Immature natural killer cell (primary cell): ENCODE measurements around the gene PEX11A. TPM values are rescaled to one million over a fixed set of nuclear protein-coding genes. Genes with fewer than 3 reads are reported as not detected.
A peak's percentile ranks its signal among the peaks of the same experiment; 100 is the strongest.

Source experiments
- DNase-seq, 3 donors: peaks; one replicate each; pipeline ENCODE4 v3.0.0; 2022; ENCODE audit warnings: mixed read lengths in 1 of 3
- H3K27ac Mint-ChIP-seq, 6 donors: one replicate each; pipeline ENCODE4 v1.8.0; 2020; ENCODE audit warnings: mixed read lengths in 6 of 6, mild to moderate bottlenecking in 5 of 6, inconsistent platforms in 4 of 6, moderate library complexity in 3 of 6
- H3K27me3 Mint-ChIP-seq, 3 donors: one replicate each; pipeline ENCODE4 v1.8.0; 2020 to 2021; ENCODE audit warnings: low read depth in 3 of 3, mild to moderate bottlenecking in 3 of 3, mixed read lengths in 3 of 3, moderate library complexity in 3 of 3, inconsistent platforms in 1 of 3
- H3K36me3 Mint-ChIP-seq, 3 donors: one replicate each; pipeline ENCODE4 v1.8.0; 2020; ENCODE audit warnings: mixed read lengths in 3 of 3, inconsistent platforms in 2 of 3, mild to moderate bottlenecking in 2 of 3
- H3K4me1 Mint-ChIP-seq, 2 donors: one replicate each; pipeline ENCODE4 v1.8.0; 2020; ENCODE audit warnings: inconsistent platforms in 2 of 2, mild to moderate bottlenecking in 2 of 2, mixed read lengths in 2 of 2, moderate library complexity in 1 of 2
- H3K4me3 Mint-ChIP-seq, 5 donors: one replicate each; pipeline ENCODE4 v1.8.0; 2020; ENCODE audit warnings: mild to moderate bottlenecking in 5 of 5, mixed read lengths in 5 of 5, inconsistent platforms in 3 of 5, moderate library complexity in 3 of 5
- H3K9me3 Mint-ChIP-seq, 6 donors: one replicate each; pipeline ENCODE4 v1.8.0; 2020; ENCODE audit warnings: mild to moderate bottlenecking in 6 of 6, mixed read lengths in 6 of 6, inconsistent platforms in 4 of 6, moderate library complexity in 3 of 6
- polyA plus RNA-seq, 3 donors: library from polyadenylated mRNA; unstranded; fragments of 300-500 nt; fragmentation: Illumina TruSeq; gene quantifications; one replicate each; pipeline ENCODE4 v1.2.3, GENCODE V29; 2021

PEX11A gene
- 1 to 10 TPM; 3.1 to 5.9 (median 5.3) TPM for polyA plus RNA-seq

GRCh38 chr15:89690276-89691218 lies at the start of gene PEX11A, which contains the start of gene WDR93:
TSS of gene PEX11A (minus strand) at chr15:89690754. CDS start at chr15:89690632, 122 bp downstream.
TSS of gene WDR93 (plus strand) at chr15:89690811. CDS start at chr15:89701747, 10,936 bp downstream.
- H3K36me3 Mint-ChIP-seq, result peaks cover 1 to 5% (median 2%) of the 10 kb centered on the region in 3 donors
- DNase-seq, result peak; percentile 69 to 76 (median 71)
- peaks cover 25 to 27% of the 10 kb centered on the region in 2 donors for H3K4me1 Mint-ChIP-seq
- H3K27ac Mint-ChIP-seq, result peak within 1 kb of the TSS; percentile 86 to 96 (median 92)
- no peaks in the 10 kb centered on the region for H3K9me3 Mint-ChIP-seq
- peaks cover 4 to 10% (median 5%) of the 10 kb centered on the region in 3 donors for H3K27me3 Mint-ChIP-seq
- H3K4me3 Mint-ChIP-seq, result peak within 1 kb of the TSS; percentile 91 to 97 (median 93)

GRCh38 chr15:89740137-89740536 lies 49.6 kb upstream of the PEX11A start:
- peak; percentile 58 to 66 (median 61) for DNase-seq
- peaks cover 3 to 6% of the 10 kb centered on the region in 2 donors for H3K4me1 Mint-ChIP-seq
- peaks cover 2 to 4% (median 2%) of the 10 kb centered on the region in 3 donors for H3K27me3 Mint-ChIP-seq
- no peak overlapping the region for H3K27ac Mint-ChIP-seq
- no peaks in the 10 kb centered on the region for H3K9me3 Mint-ChIP-seq
- no peaks in the 10 kb centered on the region for H3K36me3 Mint-ChIP-seq
- no peak overlapping the region for H3K4me3 Mint-ChIP-seq

GRCh38 chr15:89735773-89736172 lies 45.2 kb upstream of the PEX11A start:
- Mint-ChIP-seq H3K4me1 (peaks cover 3 to 6% of the 10 kb centered on the region in 2 donors), H3K9me3 (no peaks in the 10 kb centered on the region), H3K27ac (no peak overlapping the region), H3K4me3 (no peak overlapping the region), H3K36me3 (no peaks in the 10 kb centered on the region), H3K27me3 (peaks cover 2 to 10% (median 5%) of the 10 kb centered on the region in 3 donors)
- no peak for DNase-seq

- H3K36me3 Mint-ChIP-seq, result no peaks in the 10 kb centered on the region
These were observed 42.1 kb upstream of the PEX11A start for GRCh38 chr15:89732451-89733172.

GRCh38 chr15:89731275-89731674 lies 40.7 kb upstream of the PEX11A start:
- Mint-ChIP-seq H3K9me3 (no peaks in the 10 kb centered on the region), H3K36me3 (no peaks in the 10 kb centered on the region), H3K4me3 (no peak overlapping the region), H3K4me1 (no peaks in the 10 kb centered on the region), H3K27me3 (peaks cover 0 to 6% (median 3%) of the 10 kb centered on the region in 3 donors), H3K27ac (no peak overlapping the region)
- DNase-seq, result no peak

More at GRCh38 chr15:89732451-89733172, 42.1 kb upstream of the PEX11A start:
- Mint-ChIP-seq H3K27me3 (peaks cover 1 to 10% (median 5%) of the 10 kb centered on the region in 3 donors), H3K4me3 (no peak overlapping the region), H3K27ac (no peak overlapping the region), H3K9me3 (no peaks in the 10 kb centered on the region), H3K4me1 (no peaks in the 10 kb centered on the region)
- DNase-seq, result no peak

GRCh38 chr15:89728254-89728653 lies 37.7 kb upstream of the PEX11A start:
- DNase-seq, result no peak
- Mint-ChIP-seq H3K4me1 (no peaks in the 10 kb centered on the region), H3K9me3 (peaks cover 0 to 2% (median 0%) of the 10 kb centered on the region in 6 donors), H3K27ac (no peak overlapping the region), H3K27me3 (peaks cover 2 to 8% (median 2%) of the 10 kb centered on the region in 3 donors), H3K4me3 (no peak overlapping the region), H3K36me3 (peaks cover 0 to 6% (median 0%) of the 10 kb centered on the region in 3 donors)

GRCh38 chr15:89725064-89725463 lies 34.5 kb upstream of the PEX11A start:
- peaks cover 2 to 8% (median 4%) of the 10 kb centered on the region in 3 donors for H3K27me3 Mint-ChIP-seq
- peaks cover 0 to 6% (median 0%) of the 10 kb centered on the region in 3 donors for H3K36me3 Mint-ChIP-seq
- peaks cover 0 to 2% (median 0%) of the 10 kb centered on the region in 6 donors for H3K9me3 Mint-ChIP-seq
- no peaks in the 10 kb centered on the region for H3K4me1 Mint-ChIP-seq
- H3K27ac Mint-ChIP-seq, result no peak overlapping the region
- DNase-seq, result no peak
- no peak overlapping the region for H3K4me3 Mint-ChIP-seq

- DNase-seq, result no peak
- Mint-ChIP-seq H3K27ac (no peak overlapping the region), H3K36me3 (peaks cover 0 to 6% (median 0%) of the 10 kb centered on the region in 3 donors), H3K4me1 (no peaks in the 10 kb centered on the region), H3K27me3 (peaks cover 2 to 8% (median 4%) of the 10 kb centered on the region in 3 donors), H3K4me3 (no peak overlapping the region), H3K9me3 (peaks cover 0 to 2% (median 0%) of the 10 kb centered on the region in 6 donors)
These were observed 34.1 kb upstream of the PEX11A start for GRCh38 chr15:89724621-89725020.

GRCh38 chr15:89723031-89723430 lies 32.5 kb upstream of the PEX11A start:
- H3K4me1 Mint-ChIP-seq, result no peaks in the 10 kb centered on the region
- H3K9me3 Mint-ChIP-seq, result peaks cover 0 to 2% (median 0%) of the 10 kb centered on the region in 6 donors
- H3K27ac Mint-ChIP-seq, result no peak overlapping the region
- H3K27me3 Mint-ChIP-seq, result peaks cover 2 to 8% (median 4%) of the 10 kb centered on the region in 3 donors
- H3K4me3 Mint-ChIP-seq, result no peak overlapping the region
- peaks cover 0 to 6% (median 0%) of the 10 kb centered on the region in 3 donors for H3K36me3 Mint-ChIP-seq
- DNase-seq, result no peak

GRCh38 chr15:89714775-89715174 lies 24.2 kb upstream of the PEX11A start:
- H3K4me1 Mint-ChIP-seq, result no peaks in the 10 kb centered on the region
- H3K27me3 Mint-ChIP-seq, result peaks cover 0 to 6% (median 2%) of the 10 kb centered on the region in 3 donors
- no peaks in the 10 kb centered on the region for H3K9me3 Mint-ChIP-seq
- H3K36me3 Mint-ChIP-seq, result peaks cover 0 to 4% (median 0%) of the 10 kb centered on the region in 3 donors
- DNase-seq, result no peak
- H3K27ac Mint-ChIP-seq, result no peak overlapping the region
- no peak overlapping the region for H3K4me3 Mint-ChIP-seq

GRCh38 chr15:89707577-89707976 lies 17.0 kb upstream of the PEX11A start:
- H3K9me3 Mint-ChIP-seq, result no peaks in the 10 kb centered on the region
- peaks cover 7 to 11% (median 11%) of the 10 kb centered on the region in 3 donors for H3K27me3 Mint-ChIP-seq
- no peak for DNase-seq
- H3K4me3 Mint-ChIP-seq, result no peak overlapping the region
- peaks cover 0 to 4% (median 0%) of the 10 kb centered on the region in 3 donors for H3K36me3 Mint-ChIP-seq
- no peak overlapping the region for H3K27ac Mint-ChIP-seq
- H3K4me1 Mint-ChIP-seq, result no peaks in the 10 kb centered on the region

- Mint-ChIP-seq H3K27ac (no peak overlapping the region), H3K36me3 (no peaks in the 10 kb centered on the region), H3K27me3 (peaks cover 5 to 14% (median 14%) of the 10 kb centered on the region in 3 donors), H3K4me3 (no peak overlapping the region), H3K9me3 (no peaks in the 10 kb centered on the region), H3K4me1 (no peaks in the 10 kb centered on the region)
- no peak for DNase-seq
These were observed 13.9 kb upstream of the PEX11A start for GRCh38 chr15:89704411-89704810.

- Mint-ChIP-seq H3K27me3 (peaks cover 8 to 12% (median 9%) of the 10 kb centered on the region in 3 donors), H3K4me1 (peaks cover 12 to 13% of the 10 kb centered on the region in 2 donors), H3K9me3 (peaks cover 0 to 4% (median 0%) of the 10 kb centered on the region in 6 donors), H3K27ac (no peak overlapping the region), H3K4me3 (no peak overlapping the region), H3K36me3 (peaks cover 0 to 4% (median 0%) of the 10 kb centered on the region in 3 donors)
- no peak for DNase-seq
These were observed 4.6 kb upstream of the PEX11A start for GRCh38 chr15:89695198-89695597.
